Endothelial cell of umbilical vein (primary cell): Measurements from ENCODE around the gene CD109. TPM values are rescaled to one million over a fixed set of nuclear protein-coding genes. Genes with fewer than 3 reads are reported as not detected.

Experiments used
- BruUV-seq: library from RNA; stranded (reverse); fragments of 400-500 nt; replicated peaks from 2 replicates; lab custom pipeline; 2021; lab: Mats Ljungman, UMichigan
- CTCF ChIA-PET: fragments of 300-600, 350-600 bp; sonication (Branson Sonifier 250); formaldehyde crosslinking; loops from one replicate; lab custom pipeline; 2021; ENCODE audit warnings: antibody characterized with exemption, inconsistent platforms; lab: Charles Lee
- POLR2A ChIA-PET: fragments of 300-600, 350-600 bp; sonication (Branson Sonifier 250); formaldehyde crosslinking; loops from one replicate; lab custom pipeline; 2021; ENCODE audit warnings: antibody characterized with exemption, inconsistent platforms; lab: Charles Lee
- DNase-seq: peaks from one replicate; pipeline ENCODE4 v3.0.0-alpha.2; 2011; ENCODE audit warnings: low read depth, low spot score
- FAIRE-seq: peaks from 2 replicates; lab custom pipeline; 2011; peaks lifted over from hg19 to GRCh38; lab: Jason Lieb, UNC
- H2AFZ ChIP-seq: 2 replicates; pipeline ENCODE4 v1.6.0; 2012; ENCODE audit warnings: low read depth, low read length, control low read depth, inconsistent platforms
- H3K27ac ChIP-seq: 2 replicates; pipeline ENCODE4 v1.5.1; 2011; ENCODE audit warnings: low read depth, mild to moderate bottlenecking, control low read depth, low read length, moderate library complexity; ENCODE audit not compliant: insufficient read depth
- H3K27me3 ChIP-seq, 2 experiments: 2 replicates each; pipeline versions ENCODE4 v1.6.0 to v1.6.1; 2011; ENCODE audit warnings: low read length in 2 of 2, mixed read lengths in 1 of 2; ENCODE audit not compliant: control insufficient read depth in 2 of 2, insufficient read depth in 2 of 2
- H3K36me3 ChIP-seq, 2 experiments: 2 replicates in 1 of 2; 3 replicates in 1 of 2; pipeline ENCODE4 v1.5.1; 2011; ENCODE audit warnings: low read length in 2 of 2, mild to moderate bottlenecking in 1 of 2, moderate library complexity in 1 of 2; ENCODE audit not compliant: control insufficient read depth in 2 of 2, insufficient read depth in 2 of 2; ENCODE audit errors: extremely low read depth in 1 of 2
- H3K4me1 ChIP-seq: 3 replicates; pipeline ENCODE4 v1.5.1; 2011; ENCODE audit warnings: mild to moderate bottlenecking, low read length; ENCODE audit not compliant: control insufficient read depth, insufficient read depth; ENCODE audit errors: extremely low read depth
- H3K4me2 ChIP-seq: 2 replicates; pipeline ENCODE4 v1.6.1; 2011; ENCODE audit warnings: low read length, control low read depth, mixed read lengths; ENCODE audit not compliant: insufficient read depth
- H3K4me3 ChIP-seq, 3 experiments: fragments of 200-600 bp in 1 of 3; sonication (generic), shearing (Covaris generic) in 1 of 3; replicated peaks in 1 of 3; 2 replicates each; pipeline ENCODE4 v1.5.1; 2011 to 2016; ENCODE audit warnings: control low read depth in 3 of 3, low read length in 3 of 3, mild to moderate bottlenecking in 2 of 3, inconsistent platforms in 1 of 3, low read depth in 1 of 3, moderate library complexity in 1 of 3; ENCODE audit not compliant: insufficient read depth in 1 of 3
- H3K79me2 ChIP-seq: 2 replicates; pipeline ENCODE4 v1.6.0; 2012; ENCODE audit warnings: low read length, inconsistent platforms; ENCODE audit not compliant: control insufficient read depth, insufficient read depth
- H3K9ac ChIP-seq: replicated peaks from 2 replicates; pipeline ENCODE3; 2011; ENCODE audit warnings: low read length, control low read depth; ENCODE audit not compliant: insufficient read depth; ENCODE audit errors: extremely low read depth
- H3K9me1 ChIP-seq: replicated peaks from 3 replicates; pipeline ENCODE4 v1.6.0; 2011; ENCODE audit warnings: mild to moderate bottlenecking, low read length; ENCODE audit not compliant: control insufficient read depth, insufficient read depth; ENCODE audit errors: extremely low read depth
- H3K9me3 ChIP-seq: replicated peaks from 2 replicates; pipeline ENCODE4 v1.5.1; 2012; ENCODE audit warnings: low read length, inconsistent platforms; ENCODE audit not compliant: control insufficient read depth, insufficient read depth
- H4K20me1 ChIP-seq: replicated peaks from 2 replicates; pipeline ENCODE3; 2011; ENCODE audit warnings: mild to moderate bottlenecking, low read length; ENCODE audit not compliant: control insufficient read depth, insufficient read depth; ENCODE audit errors: extremely low read depth
- FOS ChIP-seq: IDR thresholded peaks from 2 replicates; pipeline ENCODE4 v1.6.1; 2011; ENCODE audit warnings: mild to moderate bottlenecking, low read length, moderate library complexity, borderline replicate concordance; ENCODE audit not compliant: insufficient read depth
- GATA2 ChIP-seq: IDR thresholded peaks from 2 replicates; pipeline ENCODE4 v1.7.0; 2011; ENCODE audit warnings: low read depth, mild to moderate bottlenecking, moderate library complexity, mixed read lengths, low read length; ENCODE audit not compliant: insufficient read length, insufficient read depth
- JUN ChIP-seq: IDR thresholded peaks from 2 replicates; pipeline ENCODE4 v1.6.1; 2011; ENCODE audit warnings: borderline replicate concordance, low read depth; ENCODE audit not compliant: insufficient read length, insufficient read depth
- MAX ChIP-seq: IDR thresholded peaks from 2 replicates; pipeline ENCODE4 v1.6.1; 2011; ENCODE audit not compliant: insufficient read depth, insufficient read length
- POLR2A ChIP-seq: IDR thresholded peaks from 2 replicates; pipeline ENCODE4 v1.6.1; 2012; ENCODE audit warnings: low read depth, mild to moderate bottlenecking, control low read depth, low read length
- POLR2AphosphoS5 ChIP-seq: IDR thresholded peaks from 2 replicates; pipeline ENCODE4 v1.6.1; 2012; ENCODE audit warnings: low read depth, mild to moderate bottlenecking, control low read depth, low read length, moderate library complexity; ENCODE audit not compliant: insufficient read depth
- dilution Hi-C: fragments of 300-500 bp; cut with MboI; formaldehyde crosslinking; loops from one replicate; pipeline ENCODE4 v1.15.0; 2019; ENCODE audit warnings: low sequenced_read_pairs; ENCODE audit not compliant: extremely low pct_ligation_motif_present
- intact Hi-C: fragments of 100-400 bp; cut with micrococcal nuclease; formaldehyde crosslinking; loops from one replicate; pipeline ENCODE4 v1.10.0; 2022
- polyA plus RNA-seq, 4 experiments: library from polyadenylated mRNA; depleted of rRNA in 3 of 4; stranded (reverse) in 3 of 4; unstranded in 1 of 4; fragments of >200 nt; gene quantifications; 2 replicates each; pipeline versions ENCODE4 v1.2.1 to v1.2.3, GENCODE V29; 2011 to 2012; ENCODE audit warnings: missing spikeins in 1 of 4
- total RNA-seq: library from RNA; stranded (reverse); gene quantifications from 2 replicates; pipeline ENCODE4 v1.2.3, GENCODE V29; 2021

The CD109 gene
- total and polyA plus RNA-seq, 2 donors (not counting 3 experiments of a cell fraction or from before 2014, with no cell fraction given): 33.9 to 107 TPM

GRCh38 chr6:73694711-73695411 is 1.1 kb upstream of the CD109 start:
- Histone ChIP-seq H3K27ac (peak overlapping the region; percentile 93), H3K36me3 (no peaks in the 10 kb centered on the region), H3K9ac (peak overlapping the region; percentile 92), H3K4me1 (peaks cover 37% of the 10 kb centered on the region), H3K9me3 (no peaks in the 10 kb centered on the region), H4K20me1 (no peaks in the 10 kb centered on the region), H3K4me3 (peak overlapping the region in 1 of 3 experiments; percentile 88), H3K79me2 (peaks cover 13% of the 10 kb centered on the region), H3K27me3 (no peaks in the 10 kb centered on the region), H2AFZ (peak overlapping the region; percentile 89), H3K4me2 (peak overlapping the region; percentile 94), H3K9me1 (no peaks in the 10 kb centered on the region)
- POLR2A ChIA-PET: interaction anchor here (0.8 to 1.6 kb wide), 2 partner anchors 27 to 40 kb away, joined by 3 to 5 read pairs; no protein-coding TSS in a partner anchor
- intact Hi-C loops: loop anchor here (1.0 to 2.0 kb wide), 3 partner anchors 20 to 40 kb away; no protein-coding TSS in a partner anchor
- TF ChIP-seq JUN: peak; percentile 16
- TF ChIP-seq POLR2A: no peak
- peak; percentile 32 for TF ChIP-seq FOS
- TF ChIP-seq GATA2: peak; percentile 31
- no peak for TF ChIP-seq MAX
- TF ChIP-seq POLR2AphosphoS5: peak; percentile 27
- dilution Hi-C loops: no loop called here
- CTCF ChIA-PET: interaction anchor here (1.0 to 1.6 kb wide), 6 partner anchors 19 to 1514 kb away, joined by 3 to 16 read pairs (median 6); no protein-coding TSS in a partner anchor
- FAIRE-seq (peak; percentile 89), DNase-seq (peak; percentile 83)
- BruUV-seq: no TSS peak
